Keratinocyte (primary cell): Measurements from ENCODE around the gene CCDC126. TPM values are rescaled to one million over a fixed set of nuclear protein-coding genes. Genes with fewer than 3 reads are reported as not detected.

Source experiments
- DNase-seq: peaks from one replicate; pipeline ENCODE4 v3.0.0-alpha.2; 2011; ENCODE audit warnings: low read depth, missing footprints, low spot score
- FAIRE-seq: peaks from 2 replicates; lab custom pipeline; 2011; peaks lifted over from hg19 to GRCh38; lab: Jason Lieb, UNC
- H2AFZ ChIP-seq: 2 replicates; pipeline ENCODE4 v1.6.0; 2012; ENCODE audit warnings: low read length, control low read depth, inconsistent platforms; ENCODE audit not compliant: control insufficient read depth
- H3K27ac ChIP-seq: 2 replicates; pipeline ENCODE4 v1.5.1; 2011; ENCODE audit warnings: low read length; ENCODE audit not compliant: control insufficient read depth, insufficient read depth
- H3K27me3 ChIP-seq: 3 replicates; pipeline ENCODE4 v1.6.0; 2011; ENCODE audit warnings: low read length; ENCODE audit not compliant: control insufficient read depth, insufficient read depth; ENCODE audit errors: extremely low read depth
- H3K36me3 ChIP-seq, 2 experiments: 2 replicates in 1 of 2; 3 replicates in 1 of 2; pipeline ENCODE4 v1.5.1; 2011; ENCODE audit warnings: low read length in 2 of 2, mild to moderate bottlenecking in 1 of 2; ENCODE audit not compliant: control insufficient read depth in 2 of 2, insufficient read depth in 2 of 2; ENCODE audit errors: extremely low read depth in 1 of 2
- H3K4me1 ChIP-seq: 3 replicates; pipeline ENCODE4 v1.5.1; 2011; ENCODE audit warnings: low read length; ENCODE audit not compliant: control insufficient read depth, insufficient read depth; ENCODE audit errors: extremely low read depth
- H3K4me2 ChIP-seq: 3 replicates; pipeline ENCODE4 v1.6.0; 2011; ENCODE audit warnings: low read depth, low read length; ENCODE audit not compliant: control insufficient read depth, insufficient read depth; ENCODE audit errors: extremely low read depth
- H3K4me3 ChIP-seq, 3 experiments: fragments of 200-600 bp in 1 of 3; sonication (generic) in 1 of 3; 2 replicates in 2 of 3; 3 replicates in 1 of 3; pipeline ENCODE4 v1.5.1; 2011 to 2016; ENCODE audit warnings: low read length in 3 of 3, mild to moderate bottlenecking in 3 of 3, control low read depth in 2 of 3, inconsistent platforms in 1 of 3, low read depth in 1 of 3, mixed read lengths in 1 of 3, mixed run types in 1 of 3, moderate library complexity in 1 of 3; ENCODE audit not compliant: control insufficient read depth in 2 of 3, insufficient read depth in 2 of 3; ENCODE audit errors: extremely low read depth in 1 of 3
- H3K79me2 ChIP-seq: 2 replicates; pipeline ENCODE4 v1.6.0; 2012; ENCODE audit warnings: low read length; ENCODE audit not compliant: control insufficient read depth, insufficient read depth
- H3K9ac ChIP-seq: 3 replicates; pipeline ENCODE4 v1.6.0; 2011; ENCODE audit warnings: low read length; ENCODE audit not compliant: control insufficient read depth, insufficient read depth; ENCODE audit errors: extremely low read depth
- H3K9me1 ChIP-seq: 3 replicates; pipeline ENCODE4 v1.6.0; 2011; ENCODE audit warnings: low read length; ENCODE audit not compliant: control insufficient read depth, insufficient read depth; ENCODE audit errors: extremely low read depth
- H3K9me3 ChIP-seq: 2 replicates; pipeline ENCODE4 v1.5.1; 2012; ENCODE audit warnings: low read depth, low read length; ENCODE audit not compliant: control insufficient read depth
- H4K20me1 ChIP-seq: 3 replicates; pipeline ENCODE4 v1.6.0; 2011; ENCODE audit warnings: low read length; ENCODE audit not compliant: control insufficient read depth, insufficient read depth; ENCODE audit errors: extremely low read depth
- CTCF ChIP-seq, 3 experiments: IDR thresholded peaks in 1 of 3; conservative IDR thresholded peaks in 1 of 3; optimal IDR thresholded peaks in 1 of 3; 2 replicates in 2 of 3; 3 replicates in 1 of 3; pipeline versions ENCODE3 to v1.5.1; 2011; ENCODE audit warnings: low read length in 3 of 3, mild to moderate bottlenecking in 3 of 3, moderate library complexity in 2 of 3, control low read depth in 1 of 3, inconsistent platforms in 1 of 3; ENCODE audit not compliant: insufficient read depth in 2 of 3; ENCODE audit errors: extremely low read depth in 1 of 3
- EZH2 ChIP-seq: IDR thresholded peaks from one replicate; pipeline ENCODE4 v1.6.1; 2012; ENCODE audit warnings: inconsistent platforms, mild to moderate bottlenecking, low read length, moderate library complexity
- dilution Hi-C: fragments of 300-500 bp; cut with MboI; formaldehyde crosslinking; loops from one replicate; pipeline ENCODE4 v1.7.0; 2020; ENCODE audit warnings: low sequenced_read_pairs; ENCODE audit not compliant: extremely low pct_ligation_motif_present
- polyA plus RNA-seq, 5 experiments: library from polyadenylated mRNA; depleted of rRNA in 3 of 5; stranded (reverse) in 3 of 5; stranded (forward) in 1 of 5; unstranded in 1 of 5; fragments of >200 nt; gene quantifications; 1 replicate in 1 of 5; 2 replicates in 3 of 5; 3 replicates in 1 of 5; pipeline versions ENCODE4 v1.2.1 to v1.2.3, GENCODE V29; 2011 to 2012; ENCODE audit warnings: missing spikeins in 2 of 5, low read depth in 1 of 5, low replicate concordance in 1 of 5

Gene CCDC126
- polyA plus RNA-seq, 1 donor (not counting 4 experiments of a cell fraction or from before 2014, with no cell fraction given) = 8.4 TPM

- H3K9ac ChIP-seq = no peak overlapping the region
- no peaks in the 10 kb centered on the region for H3K79me2 ChIP-seq
- dilution Hi-C loops = no loop called here
- peaks cover 0 to 1% of the 10 kb centered on the region in 2 experiments for H3K36me3 ChIP-seq
- H3K27ac ChIP-seq = no peak overlapping the region
- H3K4me2 ChIP-seq = no peak overlapping the region
- DNase-seq = no peak
- no peaks in the 10 kb centered on the region for H3K27me3 ChIP-seq
- TF ChIP-seq EZH2 (no peak), CTCF (optimal IDR thresholded peaks at IDR 0.05 in 1 of 3, IDR thresholded peaks at IDR 0.05 in 1 of 3, conservative IDR thresholded peaks at IDR 0.05 in 1 of 3; ENCODE audit: extremely low read depth in 1 of 3, insufficient read depth in 2 of 3, low read length in 3 of 3) (no peak)
- no peak overlapping the region for H2AFZ ChIP-seq
- no peak for FAIRE-seq
- H3K9me1 ChIP-seq = no peaks in the 10 kb centered on the region
- no peak overlapping the region for H3K4me3 ChIP-seq
- H4K20me1 ChIP-seq = no peaks in the 10 kb centered on the region
- no peaks in the 10 kb centered on the region for H3K9me3 ChIP-seq
- peaks cover under 1% of the 10 kb centered on the region for H3K4me1 ChIP-seq
Observed at GRCh38 chr7:23603632-23604295, 6.6 kb downstream of the CCDC126 start.

GRCh38 chr7:23604296-23604640, 7.1 kb downstream of the CCDC126 start:
- no peak for FAIRE-seq

More at GRCh38 chr7:23604296-23604640, 7.1 kb downstream of the CCDC126 start:
- Histone ChIP-seq H3K36me3 (peaks cover 0 to 1% of the 10 kb centered on the region in 2 experiments), H2AFZ (no peak overlapping the region), H3K4me3 (no peak overlapping the region), H4K20me1 (no peaks in the 10 kb centered on the region), H3K4me1 (no peaks in the 10 kb centered on the region), H3K27me3 (no peaks in the 10 kb centered on the region), H3K4me2 (no peak overlapping the region), H3K79me2 (no peaks in the 10 kb centered on the region), H3K9me3 (no peaks in the 10 kb centered on the region), H3K27ac (no peak overlapping the region), H3K9ac (no peak overlapping the region), H3K9me1 (no peaks in the 10 kb centered on the region)
- TF ChIP-seq EZH2 = no peak
- no peak for TF ChIP-seq CTCF (optimal IDR thresholded peaks at IDR 0.05 in 1 of 3, IDR thresholded peaks at IDR 0.05 in 1 of 3, conservative IDR thresholded peaks at IDR 0.05 in 1 of 3; ENCODE audit: extremely low read depth in 1 of 3, insufficient read depth in 2 of 3, low read length in 3 of 3)
- no peak for DNase-seq
- dilution Hi-C loops = no loop called here
